Urothelium cell line (cell line): ENCODE data around the gene HNRNPL.
"Not testable (repeated sequence)": the region's sequence is repeated elsewhere in the genome, so short reads cannot be mapped to it uniquely, and the experiment has no call there.

Experiments
- DNase-seq: peaks from one replicate; pipeline ENCODE4 v3.0.0; 2011; ENCODE audit warnings: low spot score, mixed read lengths
- FAIRE-seq: peaks from 2 replicates; lab custom pipeline; 2011; peaks lifted over from hg19 to GRCh38; lab: Jason Lieb, UNC

The HNRNPL gene

DNA sequence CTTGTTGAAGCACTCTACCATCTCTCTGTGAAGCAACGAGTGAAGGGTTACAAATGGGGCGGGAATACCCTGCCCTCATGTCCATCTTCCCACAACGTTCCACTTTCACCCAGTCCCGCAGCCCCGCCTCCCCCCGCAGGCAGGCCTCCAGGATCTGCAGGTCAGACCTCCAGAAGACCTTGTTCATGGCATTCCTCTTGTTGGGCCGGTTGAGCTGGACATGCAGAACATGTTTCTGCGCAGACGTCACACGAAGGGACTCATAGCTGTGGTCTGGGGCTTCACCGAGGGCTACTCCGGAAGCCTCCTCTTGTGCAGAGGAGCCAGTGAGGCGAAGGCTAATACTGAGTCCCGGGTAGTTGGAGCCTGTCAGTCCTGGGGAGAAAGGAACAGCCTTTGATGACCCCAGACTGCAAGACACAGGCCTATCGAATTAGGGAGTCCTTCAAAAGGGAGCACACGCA, 18.6 kb downstream of the HNRNPL start:
- FAIRE-seq (peak; percentile 23), DNase-seq (peak; percentile 57)

DNA sequence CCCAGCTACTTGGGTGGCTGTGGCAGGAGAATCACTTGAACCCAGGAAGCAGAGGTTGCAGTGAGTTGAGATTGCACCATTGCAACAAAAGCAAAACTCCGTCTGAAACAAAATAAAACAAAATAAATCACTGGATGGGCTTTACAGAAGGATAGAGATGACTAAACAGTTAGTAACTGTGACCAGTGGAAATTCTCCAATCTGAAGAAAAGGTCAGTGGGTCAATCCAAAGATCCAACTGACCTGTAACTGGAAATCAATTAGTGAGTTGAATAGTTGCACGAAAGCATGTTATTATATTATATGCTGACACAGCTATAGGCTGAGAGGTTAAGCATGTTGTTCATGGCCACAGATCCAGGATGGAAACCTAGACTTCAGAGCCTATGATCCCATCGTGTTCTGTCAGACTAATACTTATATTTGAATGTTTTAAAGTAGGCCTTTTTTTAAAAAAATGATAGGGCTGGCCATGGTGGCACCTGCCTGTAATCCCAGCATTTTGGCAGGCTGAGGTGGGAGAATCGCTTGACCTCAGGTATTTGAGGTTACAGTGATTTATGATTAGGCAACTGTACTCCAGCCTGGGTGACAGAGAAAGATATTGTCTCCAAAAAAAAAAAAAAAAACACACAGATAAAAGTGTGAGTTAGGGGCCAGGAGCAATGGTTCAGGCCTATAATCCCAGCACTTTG, 19.6 kb downstream of the HNRNPL start:
- DNase-seq: no peak
- no peak for FAIRE-seq

DNA sequence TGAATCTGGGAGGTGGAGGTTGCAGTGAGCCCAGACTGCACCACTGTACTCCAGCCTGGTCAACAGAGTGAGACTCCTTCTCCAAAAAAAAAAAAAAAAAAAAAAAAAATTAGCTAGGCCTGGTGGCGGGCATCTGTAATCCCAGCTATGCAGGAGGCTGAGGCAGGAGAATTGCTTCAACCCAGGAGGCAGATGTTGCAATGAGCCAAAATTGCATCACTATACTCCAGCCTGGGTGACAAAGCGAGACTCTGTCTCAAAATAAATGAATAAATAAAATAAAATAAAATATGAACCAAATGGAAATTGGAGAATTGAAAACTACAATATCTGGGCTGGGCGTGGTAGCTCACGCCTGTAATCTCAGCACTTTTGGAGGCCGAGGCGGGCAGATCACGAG, 20.6 kb downstream of the HNRNPL start:
- not testable (repeated sequence) for FAIRE-seq, DNase-seq

DNA sequence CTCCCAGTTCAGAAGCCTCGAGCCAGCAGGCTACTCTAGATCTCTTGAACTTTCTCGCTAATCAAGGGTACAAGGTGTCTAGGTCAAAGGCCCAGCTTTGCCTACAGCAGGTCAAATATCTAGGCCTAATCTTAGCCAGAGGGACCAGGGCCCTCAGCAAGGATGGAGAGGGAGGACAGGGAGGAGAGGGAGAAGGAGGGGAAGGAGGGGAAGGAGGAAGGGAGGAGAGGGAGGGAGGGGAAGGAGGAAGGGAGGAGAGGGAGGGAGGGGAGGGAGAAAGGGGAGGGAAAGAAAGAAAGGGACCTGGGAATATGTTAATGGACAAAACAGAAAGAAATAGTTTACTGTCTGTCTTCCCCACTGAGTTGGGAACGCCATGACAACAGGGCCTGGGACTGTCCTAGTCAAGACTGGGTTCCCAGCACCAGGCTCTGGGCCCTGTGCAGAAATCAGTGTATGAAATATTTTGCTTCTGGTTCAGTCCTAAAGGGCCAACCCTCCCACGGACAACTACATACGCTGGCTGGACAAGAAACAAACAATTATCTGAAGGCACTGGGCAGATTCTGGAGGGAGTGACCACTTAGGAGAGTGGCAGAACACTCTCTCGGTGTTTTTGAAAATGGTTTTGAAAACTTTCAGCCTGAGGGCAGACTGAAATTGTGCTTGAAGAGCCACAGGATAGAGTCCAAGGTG, 22.8 kb downstream of the HNRNPL start:
- DNase-seq (no peak), FAIRE-seq (no peak)

DNA sequence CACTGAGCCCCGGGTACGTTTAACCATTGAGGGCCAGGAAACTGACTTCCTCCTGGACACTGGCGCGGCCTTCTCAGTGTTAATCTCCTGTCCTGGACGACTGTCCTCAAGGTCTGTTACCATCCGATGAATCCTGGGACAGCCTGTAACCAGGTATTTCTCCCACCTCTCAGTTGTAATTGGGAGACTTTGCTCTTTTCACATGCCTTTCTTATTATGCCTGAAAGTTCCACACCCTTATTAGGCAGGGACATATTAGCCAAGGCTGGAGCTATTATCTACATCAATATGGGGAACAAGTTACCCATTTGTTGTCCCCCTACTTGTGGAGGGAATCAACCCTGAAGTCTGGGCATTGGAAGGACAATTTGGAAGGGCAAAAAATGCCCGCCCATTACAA, 23.9 kb downstream of the HNRNPL start:
- not testable (repeated sequence) for FAIRE-seq, DNase-seq

DNA sequence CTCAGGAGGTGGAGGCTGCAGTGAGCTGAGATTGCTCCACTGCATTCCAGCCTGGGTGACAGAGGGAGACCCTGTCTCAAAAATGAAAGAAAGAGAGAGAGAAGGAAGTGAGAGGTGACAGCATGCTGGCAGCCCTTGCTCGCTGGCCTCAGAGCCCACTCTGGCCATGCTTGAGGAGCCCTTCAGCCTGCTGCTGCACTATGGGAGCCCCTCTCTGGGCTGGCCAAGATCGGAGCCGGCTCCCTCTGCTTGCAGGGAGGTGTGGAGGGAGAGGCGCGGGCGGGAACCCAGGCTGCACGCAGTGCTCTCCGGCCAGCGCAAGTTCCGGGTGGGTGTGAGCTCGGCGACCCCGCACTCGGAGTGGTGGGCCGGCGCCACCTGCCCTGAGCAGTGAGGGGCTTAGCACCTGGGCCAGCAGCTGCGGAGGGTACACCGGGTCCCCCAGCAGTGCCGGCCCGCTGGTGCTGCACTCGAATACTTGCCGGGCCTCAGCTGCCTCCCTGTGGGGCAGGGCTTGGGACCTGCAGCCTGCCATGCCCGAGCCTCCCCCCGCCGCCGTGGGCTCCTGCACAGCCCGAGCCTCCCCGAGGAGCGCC, 28.5 kb downstream of the HNRNPL start:
- DNase-seq, FAIRE-seq: not testable (repeated sequence)

DNA sequence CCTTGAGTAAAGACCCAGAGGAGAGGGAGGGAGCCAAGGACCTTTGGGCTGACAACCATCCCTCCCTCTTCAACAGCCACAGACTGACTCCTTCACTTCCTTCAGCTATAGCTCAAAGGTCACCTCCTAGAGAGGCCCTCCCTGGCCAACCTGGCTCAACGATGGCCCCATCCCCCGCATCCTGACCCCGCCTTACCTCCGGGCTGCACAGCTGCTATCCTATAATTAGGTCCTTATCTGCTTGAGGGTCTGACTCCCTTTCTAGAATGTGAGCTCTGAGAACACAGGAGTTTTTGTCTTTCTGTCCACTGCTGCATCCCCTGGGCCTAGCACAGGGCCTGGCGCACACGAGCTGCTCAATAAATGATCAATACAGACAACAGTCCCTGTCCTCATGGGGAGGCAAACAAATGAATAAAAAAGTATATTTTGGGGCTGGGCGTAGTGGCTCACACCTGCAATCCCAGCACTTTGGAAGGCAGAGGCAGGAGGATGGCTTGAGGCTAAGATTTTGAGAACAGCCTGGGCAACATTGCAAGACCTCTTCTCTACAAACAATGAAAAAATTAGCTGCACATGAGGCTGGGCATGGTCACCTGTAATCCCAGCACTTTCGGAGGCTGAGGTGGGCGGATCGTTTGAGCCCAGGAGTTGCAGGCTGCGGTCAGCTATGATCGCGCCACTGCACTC, 30.4 kb downstream of the HNRNPL start:
- no peak for DNase-seq
- FAIRE-seq: no peak

DNA sequence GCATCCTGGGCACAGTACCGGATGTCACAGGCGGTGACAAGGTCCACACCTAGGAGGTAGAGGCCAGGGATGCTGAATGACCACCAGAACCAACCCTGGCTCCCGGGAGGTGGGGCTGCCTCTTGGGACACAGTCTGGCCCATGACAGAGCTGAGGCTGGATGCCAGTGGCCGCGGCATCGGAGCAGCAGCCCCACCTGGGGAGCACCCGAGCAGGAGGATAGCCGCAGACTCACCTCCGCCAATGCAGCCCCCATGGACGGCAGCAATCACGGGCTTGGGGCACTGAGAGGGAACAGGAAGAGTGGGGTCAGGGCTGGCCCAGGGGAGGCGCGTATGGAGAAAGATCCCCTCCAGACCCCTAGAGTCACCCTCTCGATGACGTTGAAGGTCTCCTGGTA, 32.7 kb downstream of the HNRNPL start:
- FAIRE-seq (no peak), DNase-seq (no peak)

DNA sequence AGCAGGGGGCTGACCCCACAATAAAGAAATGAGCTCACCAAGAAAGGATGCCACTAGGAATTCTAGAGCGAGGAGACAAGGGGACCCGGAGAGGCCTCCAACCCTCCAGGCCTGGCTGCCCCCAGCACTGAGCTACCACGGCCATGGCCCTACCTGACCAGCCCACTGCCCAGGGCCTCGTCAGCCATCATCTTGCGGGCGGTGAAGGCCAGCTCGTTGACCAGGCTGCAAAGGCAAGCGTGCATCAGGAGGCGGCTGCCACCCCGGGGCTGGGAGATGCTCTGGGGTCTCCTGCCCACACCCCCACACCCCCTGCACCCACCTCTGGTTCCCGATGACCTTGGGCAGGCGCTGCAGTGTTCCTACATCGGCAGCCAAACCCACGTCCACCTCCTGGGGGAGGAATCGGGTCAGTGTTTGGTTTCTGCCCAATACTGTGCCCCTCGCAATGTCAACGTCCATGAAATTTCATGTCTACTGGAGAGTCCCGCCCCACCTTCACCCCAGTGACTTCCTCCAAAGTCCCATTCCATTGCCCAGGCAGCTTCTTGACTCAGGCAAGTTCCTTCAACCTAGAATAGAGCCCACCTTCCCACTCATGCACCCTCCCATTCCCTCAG, 33.5 kb downstream of the HNRNPL start:
- FAIRE-seq (no peak), DNase-seq (no peak)

DNA sequence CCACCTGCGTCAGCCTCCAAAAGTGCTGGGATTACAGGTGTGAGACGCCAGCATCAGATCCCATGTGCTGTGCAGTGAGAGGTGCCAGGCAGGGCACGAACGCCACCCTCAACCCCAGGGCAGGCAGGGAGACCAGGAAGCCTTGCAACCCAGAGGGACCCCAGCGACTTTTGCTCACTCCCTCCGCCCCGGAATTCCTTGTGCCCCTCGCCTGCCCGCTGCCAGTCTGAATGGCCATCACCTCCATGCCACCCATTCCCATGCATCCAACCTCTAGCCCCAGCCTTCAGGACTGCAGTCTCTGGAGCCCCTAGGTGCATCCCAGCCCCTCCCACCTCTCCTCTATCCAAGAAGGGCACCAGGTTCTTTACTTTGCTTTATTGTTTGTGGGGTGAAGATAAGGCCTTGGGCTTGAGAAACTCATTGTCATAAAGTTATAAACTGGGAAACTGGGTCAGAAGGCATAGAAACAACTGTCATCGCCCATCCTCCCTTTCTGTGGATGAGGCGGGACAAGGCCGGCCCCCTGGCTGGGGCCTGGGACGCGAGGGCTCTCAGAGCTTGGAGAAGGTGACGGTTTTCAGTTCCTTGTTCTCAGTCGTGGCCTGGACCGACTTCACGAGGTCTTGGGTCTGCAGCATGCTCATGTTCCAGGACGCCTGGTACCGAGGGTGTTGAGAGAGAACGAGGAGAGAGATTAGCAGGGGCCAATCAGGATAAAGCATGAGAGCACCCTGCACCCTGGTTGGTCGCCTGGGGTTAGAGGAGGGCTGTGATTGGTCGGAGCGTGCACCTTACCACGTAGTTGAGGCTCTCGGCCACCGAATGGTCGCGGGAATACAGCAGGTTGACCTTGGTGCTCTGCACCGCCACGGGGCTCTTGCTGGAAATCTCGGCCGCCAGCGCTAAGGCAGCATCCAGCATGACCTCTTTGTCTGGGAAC, 34.5 kb downstream of the HNRNPL start:
- FAIRE-seq (no peak), DNase-seq (no peak)

DNA sequence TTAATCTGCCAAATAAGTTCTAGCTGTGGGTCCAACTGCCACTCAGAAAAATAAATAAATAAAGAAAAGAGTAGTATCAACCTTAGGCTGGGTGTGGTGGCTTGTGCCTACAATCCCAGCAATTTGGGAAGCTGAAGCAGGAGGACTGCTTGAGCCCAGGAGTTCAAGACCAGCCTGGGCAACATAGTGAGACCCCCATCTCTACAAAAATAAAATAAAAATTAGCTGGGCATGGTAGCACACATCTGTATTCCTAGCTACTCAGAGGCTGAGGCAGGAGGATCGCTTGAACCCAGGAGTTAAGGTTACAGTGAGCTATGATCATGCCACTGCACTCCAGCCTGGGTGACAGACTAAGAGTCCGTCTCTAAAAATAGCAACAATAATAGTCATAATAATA, 35.9 kb downstream of the HNRNPL start:
- not testable (repeated sequence) for FAIRE-seq, DNase-seq

DNA sequence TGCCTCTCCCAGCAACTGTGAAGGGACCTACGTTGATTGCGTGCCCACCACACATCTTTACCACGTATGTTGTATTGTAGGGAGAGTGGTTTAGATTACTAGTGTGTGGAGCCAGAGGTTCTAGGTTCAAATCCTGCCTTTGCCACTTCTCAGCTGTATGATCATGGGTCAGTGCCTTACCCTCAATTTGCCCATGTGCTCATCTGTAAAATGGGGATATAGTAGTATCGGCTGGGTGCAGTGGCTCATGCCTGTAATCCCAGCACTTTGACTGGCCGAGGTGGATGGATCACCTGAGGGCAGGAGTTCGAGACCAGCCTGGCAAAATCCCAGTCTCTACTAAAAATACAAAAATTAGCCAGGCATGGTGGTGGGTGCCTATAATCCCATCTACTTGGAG, 36.5 kb downstream of the HNRNPL start:
- FAIRE-seq: no peak
- DNase-seq: no peak

DNA sequence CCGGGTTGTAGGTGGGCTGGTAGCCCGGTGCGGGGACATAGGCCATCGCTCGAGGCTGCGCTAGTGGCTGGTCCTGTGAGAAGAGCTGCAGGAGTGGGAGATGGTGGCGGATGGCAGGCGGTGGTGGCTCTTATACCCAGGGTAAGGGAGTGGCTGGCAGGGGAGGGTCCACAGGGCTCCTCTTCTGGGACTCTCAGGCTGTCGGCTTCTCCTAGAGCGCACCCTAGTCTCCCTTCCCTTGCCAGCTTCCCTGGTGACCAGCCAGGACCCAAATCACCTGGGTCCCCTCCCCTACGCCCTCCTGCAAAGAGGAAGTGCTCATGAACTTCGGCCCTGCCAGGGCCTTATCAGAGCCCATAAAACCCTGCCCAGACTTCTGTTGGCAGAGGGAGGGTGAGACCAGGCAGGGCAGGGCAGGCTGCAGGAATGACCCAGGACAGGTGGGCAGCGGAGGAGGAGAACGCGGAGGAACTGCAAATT, 36.9 kb downstream of the HNRNPL start, which contains the start of gene LGALS4:
Gene LGALS4, minus strand, starts transcription at position 105 of the 480 bp plus-strand sequence. Its CDS starts 59 bp downstream, at position 46.
- no peak for DNase-seq

DNA sequence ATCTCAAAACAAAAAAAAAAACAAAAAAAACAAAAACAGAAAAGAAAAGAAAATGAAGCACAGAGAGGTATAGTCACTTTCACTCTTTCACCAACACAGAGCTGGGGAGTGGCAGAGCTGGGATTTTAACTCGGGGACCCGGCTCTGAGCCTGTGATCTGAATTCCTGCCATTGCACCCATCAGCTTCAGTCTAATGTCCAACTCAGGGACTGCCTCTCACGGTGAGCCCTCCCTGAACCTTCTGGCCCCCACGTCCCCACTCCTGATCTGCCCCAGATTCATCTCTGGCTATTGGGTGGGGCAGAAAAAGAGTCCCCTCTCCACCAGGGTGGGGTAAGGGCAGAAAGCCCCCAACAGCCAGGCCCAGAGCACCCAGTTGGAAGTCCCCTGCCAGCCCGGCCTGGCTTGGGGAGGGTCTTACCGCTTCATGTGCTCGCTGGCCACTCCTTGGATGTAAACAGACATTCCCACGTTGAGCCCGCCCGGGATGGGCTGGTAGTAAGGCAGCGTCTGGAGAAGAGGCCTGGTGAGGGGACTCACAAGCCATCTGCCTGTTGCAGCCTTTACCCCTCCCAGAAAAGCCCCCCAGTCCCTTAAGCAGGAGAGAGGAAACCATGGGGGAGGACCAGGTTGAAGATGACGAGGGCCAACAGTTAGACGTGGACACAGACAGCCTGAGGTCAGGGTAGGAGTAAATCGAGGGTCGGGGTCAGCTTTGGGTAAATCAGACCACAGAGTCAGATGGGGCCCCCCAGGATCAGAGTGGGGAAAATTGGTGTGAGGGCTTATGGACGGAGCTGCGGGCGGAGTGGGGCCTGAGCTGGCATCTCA, 37.6 kb downstream of the HNRNPL start:
- FAIRE-seq (no peak), DNase-seq (no peak)

More for the DNA sequence above, 36.9 kb downstream of the HNRNPL start, which contains the start of gene LGALS4:
- no peak for FAIRE-seq

DNA sequence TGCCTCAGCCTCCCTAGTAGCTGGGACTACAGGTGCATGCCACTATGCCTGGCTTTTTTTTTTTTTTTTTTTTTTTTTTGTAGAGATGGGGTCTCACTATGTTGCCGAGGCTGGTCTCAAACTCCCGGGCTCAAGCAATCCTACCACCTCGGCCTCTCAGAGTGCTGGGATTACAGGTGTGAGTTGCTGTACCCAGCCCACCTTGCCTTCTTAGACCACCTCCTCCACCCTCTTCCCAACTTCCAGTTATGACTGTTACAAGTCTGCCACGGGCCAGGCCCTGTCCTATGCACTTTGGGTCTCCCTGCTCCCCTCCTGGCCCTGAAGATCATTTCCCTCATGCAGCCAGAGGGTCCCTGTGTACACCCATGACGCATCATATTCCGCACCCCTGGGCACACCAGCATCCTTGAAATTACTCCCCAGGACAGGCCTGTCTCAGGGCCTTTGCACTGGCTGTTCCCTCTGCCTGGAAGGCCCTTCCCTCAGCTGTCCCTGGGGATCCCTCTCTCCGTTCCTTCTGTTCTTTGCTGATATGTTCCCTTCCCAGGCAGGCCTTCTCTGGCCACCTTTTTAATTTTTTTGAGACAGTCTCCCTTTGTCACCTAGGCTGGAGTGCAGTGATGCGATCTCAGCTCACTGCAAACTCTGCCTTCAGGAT, 40.1 kb downstream of the HNRNPL start:
- DNase-seq (no peak), FAIRE-seq (no peak)

DNA sequence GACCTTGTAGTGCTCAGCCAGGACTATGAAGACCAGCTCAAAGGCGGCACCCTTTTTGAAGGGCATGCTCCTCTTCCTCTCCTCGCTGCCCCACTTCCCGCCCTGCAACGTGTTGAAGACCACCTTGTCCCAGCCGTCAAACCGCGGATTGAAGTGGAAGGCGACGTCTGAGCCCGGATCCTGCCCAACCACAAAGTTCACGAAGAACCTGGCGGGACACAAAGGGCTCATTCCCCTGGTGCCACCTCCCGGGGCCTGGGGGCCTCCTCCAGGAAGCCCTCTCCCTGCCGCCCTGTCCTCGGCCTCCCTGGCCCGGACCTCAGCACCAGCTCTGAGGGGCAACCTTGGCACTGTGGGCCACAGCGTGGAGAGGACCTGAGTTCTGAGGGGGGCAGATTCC, 41.0 kb downstream of the HNRNPL start:
- no peak for FAIRE-seq
- no peak for DNase-seq

DNA sequence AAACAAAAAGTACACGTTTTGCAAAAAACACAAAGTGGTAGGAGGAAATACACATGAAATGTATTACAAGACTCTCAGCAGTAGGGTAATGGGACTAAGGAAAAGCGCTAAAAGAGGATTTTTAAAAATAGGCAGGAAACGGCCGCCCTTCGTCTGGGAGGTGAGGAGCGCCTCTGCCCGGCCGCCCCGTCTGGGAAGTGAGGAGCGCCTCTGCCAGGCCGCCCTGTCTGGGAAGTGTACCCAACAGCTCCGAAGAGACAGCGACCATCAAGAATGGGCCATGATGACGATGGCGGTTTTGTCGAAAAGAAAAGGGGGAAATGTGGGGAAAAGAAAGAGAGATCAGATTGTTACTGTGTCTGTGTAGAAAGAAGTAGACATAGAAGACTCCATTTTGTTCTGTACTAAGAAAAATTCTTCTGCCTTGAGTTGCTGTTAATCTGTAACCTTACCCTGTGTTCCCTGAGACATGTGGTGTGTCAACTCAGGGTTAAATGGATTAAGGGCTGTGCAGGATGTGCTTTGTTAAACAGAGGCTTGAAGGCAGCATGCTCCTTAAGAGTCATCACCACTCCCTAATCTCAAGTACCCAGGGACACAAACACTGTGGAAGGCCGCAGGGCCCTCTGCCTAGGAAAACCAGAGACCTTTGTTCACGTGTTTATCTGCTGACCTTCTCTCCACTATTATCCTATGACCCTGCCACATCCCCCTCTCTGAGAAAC, 42.2 kb downstream of the HNRNPL start:
- DNase-seq, FAIRE-seq: not testable (repeated sequence)
